Measurements from ENCODE around the gene PKDCC. TPM values are rescaled to one million over a fixed set of nuclear protein-coding genes. Genes with fewer than 3 reads are reported as not detected.
A peak's percentile ranks its signal among the peaks of the same experiment; 100 is the strongest.

Gene PKDCC
- total RNA-seq, 1 donor from 2014 or later: 2.4 TPM

GRCh38 chr2:42089340-42089925 is 41.6 kb downstream of the PKDCC start:
- DNase-seq (ENCODE audit: low read depth): peak; percentile 29

GRCh38 chr2:42090216-42090615 is 42.4 kb downstream of the PKDCC start:
- no peak for DNase-seq (ENCODE audit: low read depth)

- no peak for DNase-seq (ENCODE audit: low read depth)
Observed at GRCh38 chr2:42091671-42092070, 43.9 kb downstream of the PKDCC start.

DNA sequence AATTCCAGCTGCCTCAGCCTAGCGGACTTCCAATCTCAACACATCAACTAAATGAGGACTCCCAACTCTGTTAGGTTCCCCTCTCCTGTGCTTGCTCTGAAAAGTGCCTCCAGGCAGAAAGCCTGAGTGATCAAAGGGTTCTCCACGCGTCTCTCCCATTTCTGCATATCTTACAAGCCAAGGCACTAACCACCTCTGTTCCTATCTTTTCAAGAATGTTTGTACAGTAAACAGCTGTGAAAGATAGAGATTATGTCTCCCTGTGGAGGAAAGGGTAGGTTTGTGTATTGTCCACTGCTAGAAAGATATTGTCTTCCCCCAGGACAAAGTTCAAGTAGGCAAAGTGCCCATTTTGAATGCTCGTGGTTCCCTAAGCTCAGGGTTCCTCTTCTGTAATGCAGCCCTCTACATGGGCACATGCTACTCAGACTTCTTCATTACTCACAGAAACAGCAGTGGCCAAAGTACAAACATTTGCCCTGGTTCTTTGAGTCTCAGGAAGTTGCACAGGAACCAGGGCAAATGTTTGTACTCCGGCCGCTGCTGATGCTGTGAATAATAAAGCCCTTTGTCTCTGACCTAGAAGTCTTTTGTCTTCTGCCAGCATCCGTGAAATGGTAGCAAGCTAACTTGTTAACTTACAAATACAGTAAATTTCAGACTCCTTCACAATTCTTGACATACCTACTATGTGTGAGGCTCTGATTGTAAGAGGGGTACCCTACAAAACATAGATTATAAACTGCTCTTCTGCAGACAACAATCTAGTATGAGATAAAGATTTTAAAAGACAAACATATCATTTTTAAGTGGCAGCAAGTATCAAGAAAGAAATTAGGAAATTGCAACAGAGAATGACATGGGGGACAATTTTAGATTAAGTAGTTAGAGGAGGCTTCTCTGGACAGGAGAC is 44.5 kb downstream of the PKDCC start:
- DNase-seq (ENCODE audit: low read depth): peak; percentile 69

DNA sequence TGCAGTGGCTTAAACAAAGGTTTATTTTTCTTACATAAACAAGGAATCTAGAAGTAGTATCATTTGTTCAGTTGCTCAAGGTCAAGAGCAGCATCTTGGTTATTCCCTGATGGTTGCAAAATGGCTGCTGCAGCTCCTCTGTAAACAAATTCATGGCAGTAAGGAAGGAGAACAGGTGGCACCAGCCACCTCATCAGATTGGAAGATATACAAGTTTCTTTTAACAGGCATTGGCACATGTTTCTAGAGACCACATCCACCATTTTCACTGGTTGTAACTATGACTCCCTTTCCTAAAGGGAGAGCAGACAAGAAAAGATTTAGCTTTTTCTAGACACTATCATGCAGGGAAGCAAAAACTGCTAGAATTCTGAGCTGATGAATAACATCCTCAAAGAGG is 46.3 kb downstream of the PKDCC start:
- DNase-seq (ENCODE audit: low read depth): no peak

- DNase-seq (ENCODE audit: low read depth): peak; percentile 65
Observed at GRCh38 chr2:42095923-42096408, 48.1 kb downstream of the PKDCC start.

DNA sequence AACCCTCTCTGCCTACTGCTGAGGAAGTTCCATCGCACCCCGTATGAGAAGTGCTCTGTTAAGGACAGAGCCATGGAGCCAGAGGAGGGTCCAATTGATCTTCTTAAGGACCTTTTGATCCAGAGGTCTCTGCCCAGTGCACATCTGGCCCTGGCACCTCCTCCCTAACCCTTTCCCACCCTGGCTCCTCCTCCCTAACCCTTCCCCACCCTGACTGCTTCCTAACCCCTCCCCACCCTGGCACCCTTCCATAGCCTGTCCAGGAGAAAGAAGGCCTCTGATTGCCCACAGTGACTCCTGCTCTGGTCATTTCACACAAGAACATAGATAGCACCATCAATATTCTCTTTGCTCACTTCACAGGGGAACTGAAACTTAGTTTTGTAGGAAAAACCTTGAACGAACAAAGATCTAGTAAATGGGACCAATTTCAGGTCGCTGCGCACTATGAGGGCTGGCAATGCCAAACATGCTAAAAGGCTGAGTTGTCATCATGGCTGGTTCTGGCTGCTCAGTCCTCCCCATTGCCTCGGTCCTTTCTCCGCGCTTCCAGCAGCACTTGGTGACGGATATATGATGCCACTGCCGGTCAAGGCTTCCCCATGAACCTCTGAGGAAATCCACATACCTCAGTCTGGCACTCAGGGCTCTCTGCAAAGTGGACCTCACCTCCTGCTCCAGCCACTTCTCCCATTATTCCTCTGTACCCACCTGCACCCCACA is 49.2 kb downstream of the PKDCC start:
- DNase-seq (ENCODE audit: low read depth): no peak

DNA sequence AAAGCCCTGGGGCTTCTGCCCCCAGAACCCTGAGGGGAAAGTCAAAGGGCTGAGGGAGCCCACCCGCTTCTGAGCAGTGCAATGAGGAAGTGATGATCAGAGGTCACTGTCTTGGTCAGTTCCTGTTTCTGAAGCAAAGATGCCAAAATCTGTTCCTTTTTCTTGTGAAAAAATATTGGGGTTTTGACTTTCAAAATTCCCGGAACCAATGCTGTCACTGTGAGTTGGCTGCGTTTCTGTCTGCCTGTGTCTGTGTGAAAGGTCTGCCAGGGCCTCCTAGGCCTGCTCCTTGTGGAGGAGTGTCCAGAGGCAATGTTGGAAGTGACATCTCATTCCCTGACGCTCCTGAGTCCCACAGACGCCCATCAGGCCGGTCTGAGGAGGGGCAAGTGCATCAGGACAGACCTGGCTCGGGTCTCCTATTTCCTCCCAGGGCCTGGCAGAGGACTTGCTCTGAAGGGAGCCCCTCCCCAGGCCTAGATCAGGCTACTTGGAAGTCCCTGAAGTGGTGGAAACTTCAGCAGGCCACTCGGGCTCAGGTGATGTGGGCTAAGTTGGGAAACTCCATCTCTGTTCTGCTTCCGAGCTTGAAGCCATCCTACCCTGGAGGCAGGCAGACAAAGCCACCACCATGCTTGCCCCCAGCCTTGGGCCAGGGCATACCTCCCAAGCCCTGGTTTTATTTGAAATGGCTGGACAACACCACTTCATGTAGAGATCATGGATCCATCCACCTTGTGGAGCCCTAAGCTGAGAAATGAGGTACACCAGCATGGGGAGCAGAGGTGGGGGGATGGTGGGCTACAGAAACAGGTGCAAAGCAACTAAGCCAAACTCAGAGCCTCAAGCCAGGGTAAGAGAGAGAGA is 51.0 kb downstream of the PKDCC start:
- no peak for DNase-seq (ENCODE audit: low read depth)

DNA sequence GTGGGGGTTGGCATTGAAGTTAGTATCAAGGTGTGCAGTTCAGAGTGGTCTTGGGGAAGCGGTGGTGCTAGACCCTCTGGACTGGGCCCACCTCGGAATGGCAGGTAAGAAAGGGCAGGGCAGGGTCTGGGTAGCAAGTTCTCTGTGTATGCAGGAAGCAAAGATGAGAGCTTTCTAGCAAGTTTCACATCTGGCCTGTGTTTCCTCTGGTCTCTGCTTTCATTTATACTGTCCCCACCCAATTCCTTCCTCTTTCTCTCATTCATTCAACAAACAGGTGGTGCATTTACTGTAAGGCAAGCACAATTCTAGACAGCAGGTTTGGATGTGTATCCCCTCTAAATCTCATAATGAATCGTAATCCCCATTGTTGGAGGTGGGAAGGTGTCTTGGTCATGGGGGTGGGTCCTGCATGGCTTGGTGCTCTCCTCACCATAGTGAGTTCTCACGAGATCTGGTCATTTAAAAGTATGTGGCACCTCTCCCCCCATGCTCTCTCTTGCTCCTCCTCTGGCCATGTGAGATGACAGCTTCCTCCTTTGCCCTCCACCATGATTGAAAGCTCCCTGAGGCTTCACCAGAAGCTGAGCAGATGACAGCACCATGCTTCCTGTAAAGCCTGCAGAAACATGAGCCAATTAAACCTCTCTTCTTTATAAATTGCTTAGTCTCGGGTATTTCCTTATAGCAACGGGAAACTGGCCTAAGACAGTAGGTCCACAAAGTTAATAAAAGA is 51.8 kb downstream of the PKDCC start:
- DNase-seq (ENCODE audit: low read depth): no peak

- DNase-seq (ENCODE audit: low read depth): no peak
Observed at GRCh38 chr2:42100683-42101205, 52.9 kb downstream of the PKDCC start.

DNA sequence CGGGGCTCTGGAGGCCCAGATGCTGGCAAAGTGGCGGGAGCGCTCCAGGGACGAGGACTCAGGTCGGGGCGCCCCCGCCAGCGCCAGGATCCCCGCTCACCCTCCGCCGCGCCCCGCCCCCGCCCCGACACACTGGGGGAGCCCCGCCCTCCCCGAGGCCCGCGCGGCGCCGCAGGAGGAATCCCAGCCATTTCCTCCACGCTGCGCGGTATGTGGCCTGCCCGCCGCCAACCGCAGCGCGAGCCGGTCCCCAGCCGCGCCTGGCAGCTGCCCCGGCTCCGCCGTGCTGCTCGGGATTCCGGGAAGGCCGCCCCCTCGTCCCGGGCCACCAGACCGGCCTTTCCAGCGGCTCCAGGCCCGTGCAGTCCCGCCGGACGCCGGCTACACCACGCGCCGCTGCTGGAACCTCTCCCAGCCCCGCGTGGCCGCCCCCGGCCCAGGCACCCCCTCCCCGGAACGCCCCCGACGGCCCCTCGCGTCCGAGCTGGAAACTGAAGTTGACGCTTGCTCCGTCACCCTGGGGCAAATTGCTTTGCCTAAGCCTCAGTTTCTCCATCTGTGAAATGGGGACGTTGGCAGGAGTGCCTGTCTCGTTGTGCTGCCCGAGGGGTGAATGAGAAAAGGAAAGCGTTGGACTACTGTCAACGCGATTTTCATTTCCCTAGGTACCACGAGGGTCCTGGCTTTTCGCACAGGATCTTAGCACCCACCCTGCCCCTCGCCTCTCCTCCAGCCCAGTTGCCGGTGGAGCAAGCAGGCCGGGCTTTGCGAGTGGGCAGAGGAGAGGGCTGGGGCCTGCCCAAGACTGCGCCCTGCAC is 53.6 kb downstream of the PKDCC start:
- DNase-seq (ENCODE audit: low read depth): peak; percentile 44

DNA sequence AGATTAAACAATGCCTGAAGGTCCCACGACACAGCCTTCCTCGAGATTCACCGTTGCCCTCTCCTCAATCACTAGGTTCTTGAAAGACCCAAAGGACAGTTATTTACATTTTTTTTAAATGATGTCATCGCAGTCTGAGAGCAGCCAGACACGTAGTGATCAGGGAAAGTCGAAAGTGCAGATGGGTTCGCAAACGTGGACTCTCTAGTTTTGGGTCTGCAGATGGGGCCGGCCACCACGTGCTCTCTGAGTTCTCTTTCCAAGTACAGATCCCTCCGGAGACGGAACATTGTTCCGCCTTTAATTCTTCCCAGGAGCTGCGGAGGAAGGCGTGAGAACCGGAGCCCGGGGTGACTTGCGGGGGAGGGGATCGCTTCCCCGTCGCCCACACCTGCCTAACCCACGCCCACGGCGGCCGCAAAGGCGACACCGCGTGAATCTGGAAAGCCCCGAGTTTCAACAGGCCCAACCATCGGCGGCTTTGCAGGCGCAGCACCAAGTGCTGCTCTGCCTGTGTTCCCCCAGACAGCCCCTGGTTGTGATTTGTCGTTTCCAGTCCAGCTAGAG is 54.3 kb downstream of the PKDCC start:
- peak; percentile 84 for DNase-seq (ENCODE audit: low read depth)

- peak; percentile 47 for DNase-seq (ENCODE audit: low read depth)
Observed at GRCh38 chr2:42102591-42103450, 55.0 kb downstream of the PKDCC start.

DNA sequence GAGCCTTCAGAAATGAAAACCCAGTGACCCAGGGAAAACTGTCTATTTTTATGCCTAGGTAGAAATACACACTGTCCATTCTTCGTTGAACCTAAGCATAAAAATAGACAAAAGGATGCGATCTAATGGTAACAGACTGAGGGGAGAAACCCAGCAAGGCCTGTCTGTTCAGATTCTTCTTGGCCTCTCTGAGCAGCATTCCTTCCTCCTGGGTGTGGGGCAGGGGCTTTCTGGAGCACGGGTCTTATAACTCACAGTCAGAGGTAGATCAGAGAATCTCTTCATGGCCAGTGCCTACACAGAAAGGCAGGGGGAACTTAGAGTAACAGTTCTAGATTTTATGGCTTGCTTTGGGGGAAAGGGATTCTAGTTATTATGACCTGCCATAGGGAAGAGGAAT is 56.0 kb downstream of the PKDCC start:
- no peak for DNase-seq (ENCODE audit: low read depth)

- DNase-seq (ENCODE audit: low read depth): no peak
Observed at GRCh38 chr2:42104621-42105020, 56.8 kb downstream of the PKDCC start.

GRCh38 chr2:42105330-42106256 is 57.8 kb downstream of the PKDCC start:
- DNase-seq (ENCODE audit: low read depth): no peak

- DNase-seq (ENCODE audit: low read depth): no peak
Observed at GRCh38 chr2:42106257-42106816, 58.5 kb downstream of the PKDCC start.

Measured in renal cortical epithelial cell (primary cell).